Subcutaneous adipose tissue (tissue), 4 donors: Measurements from ENCODE around the gene LSAMP. TPM values are rescaled to one million over a fixed set of nuclear protein-coding genes. Genes with fewer than 3 reads are reported as not detected.

Experiments
- total RNA-seq, 4 donors: library from RNA; depleted of rRNA; stranded (reverse); fragments of >200 nt; gene quantifications; one replicate each; pipeline ENCODE4 v1.1.0, GENCODE V29; 2016
- TF ChIP-seq, protein P1 (sequence below): fragments of 450-650 bp; IDR thresholded peaks from one replicate; pipeline ENCODE4 v1.5.1; 2016; ENCODE audit warnings: low read depth, mild to moderate bottlenecking, control low read depth, antibody characterized with exemption, moderate library complexity

LSAMP gene
- total RNA-seq, 4 donors from 2014 or later = 0.38 to 1.7 (median 0.71) TPM

DNA sequence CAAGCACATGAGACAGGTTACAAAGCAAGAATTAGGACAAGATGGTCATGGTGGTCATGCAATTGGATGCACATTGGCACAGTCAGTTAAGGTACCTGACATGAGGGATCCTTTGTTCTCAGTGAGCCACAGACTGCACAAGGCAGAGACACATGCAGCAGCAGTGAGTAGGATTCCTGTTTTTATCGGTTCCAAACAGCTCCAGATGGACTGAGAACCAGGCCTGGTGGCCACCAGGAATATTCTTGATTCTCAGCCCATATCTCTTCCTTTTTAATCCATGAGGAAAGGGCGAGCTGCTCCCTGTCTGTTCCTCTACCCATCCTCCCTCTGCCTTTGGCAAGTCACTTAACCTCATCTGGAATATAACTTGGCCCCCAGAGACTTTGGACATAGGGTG is 411.2 kb downstream of the LSAMP start:
- TF ChIP-seq, protein P1, sequence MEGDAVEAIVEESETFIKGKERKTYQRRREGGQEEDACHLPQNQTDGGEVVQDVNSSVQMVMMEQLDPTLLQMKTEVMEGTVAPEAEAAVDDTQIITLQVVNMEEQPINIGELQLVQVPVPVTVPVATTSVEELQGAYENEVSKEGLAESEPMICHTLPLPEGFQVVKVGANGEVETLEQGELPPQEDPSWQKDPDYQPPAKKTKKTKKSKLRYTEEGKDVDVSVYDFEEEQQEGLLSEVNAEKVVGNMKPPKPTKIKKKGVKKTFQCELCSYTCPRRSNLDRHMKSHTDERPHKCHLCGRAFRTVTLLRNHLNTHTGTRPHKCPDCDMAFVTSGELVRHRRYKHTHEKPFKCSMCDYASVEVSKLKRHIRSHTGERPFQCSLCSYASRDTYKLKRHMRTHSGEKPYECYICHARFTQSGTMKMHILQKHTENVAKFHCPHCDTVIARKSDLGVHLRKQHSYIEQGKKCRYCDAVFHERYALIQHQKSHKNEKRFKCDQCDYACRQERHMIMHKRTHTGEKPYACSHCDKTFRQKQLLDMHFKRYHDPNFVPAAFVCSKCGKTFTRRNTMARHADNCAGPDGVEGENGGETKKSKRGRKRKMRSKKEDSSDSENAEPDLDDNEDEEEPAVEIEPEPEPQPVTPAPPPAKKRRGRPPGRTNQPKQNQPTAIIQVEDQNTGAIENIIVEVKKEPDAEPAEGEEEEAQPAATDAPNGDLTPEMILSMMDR = no peak

DNA sequence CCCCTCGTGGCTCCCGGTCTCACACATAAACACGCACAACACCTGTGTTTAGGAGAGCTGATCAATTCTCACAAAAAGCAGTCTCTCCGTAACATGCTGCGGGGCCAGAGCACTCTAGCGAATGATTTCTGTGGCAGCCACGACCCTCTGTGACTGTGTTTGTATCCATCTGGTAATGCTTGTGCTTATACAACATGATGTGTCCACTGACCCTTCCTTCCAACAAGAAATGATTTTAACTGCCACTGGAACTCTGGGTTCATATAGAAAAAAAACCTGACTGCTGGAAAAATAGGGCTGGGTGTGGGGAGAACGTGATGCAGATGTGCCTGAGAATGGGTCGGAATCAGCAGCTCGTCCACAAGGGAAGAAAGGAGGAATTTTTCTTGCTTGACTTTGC is 411.8 kb downstream of the LSAMP start:
- TF ChIP-seq, protein P1 = no peak

DNA sequence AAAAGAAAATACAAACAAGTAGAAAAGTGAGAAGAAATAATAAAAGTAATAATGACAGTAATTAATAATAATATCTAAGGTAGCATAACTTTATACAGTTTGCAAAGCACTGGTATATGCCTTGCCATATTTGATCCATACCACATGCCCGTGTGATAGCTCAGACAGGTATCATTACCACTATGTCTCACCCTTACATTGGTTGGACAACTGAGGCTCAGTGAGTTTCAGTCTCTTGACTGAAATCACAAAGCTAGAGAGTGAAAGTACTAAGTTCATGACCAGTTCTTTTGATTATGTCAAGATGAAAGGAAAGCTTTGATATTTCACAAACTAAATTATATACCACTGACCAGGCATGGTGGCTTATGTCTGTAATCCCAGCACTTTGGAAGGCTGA is 413.1 kb downstream of the LSAMP start:
- TF ChIP-seq, protein P1 = no peak

DNA sequence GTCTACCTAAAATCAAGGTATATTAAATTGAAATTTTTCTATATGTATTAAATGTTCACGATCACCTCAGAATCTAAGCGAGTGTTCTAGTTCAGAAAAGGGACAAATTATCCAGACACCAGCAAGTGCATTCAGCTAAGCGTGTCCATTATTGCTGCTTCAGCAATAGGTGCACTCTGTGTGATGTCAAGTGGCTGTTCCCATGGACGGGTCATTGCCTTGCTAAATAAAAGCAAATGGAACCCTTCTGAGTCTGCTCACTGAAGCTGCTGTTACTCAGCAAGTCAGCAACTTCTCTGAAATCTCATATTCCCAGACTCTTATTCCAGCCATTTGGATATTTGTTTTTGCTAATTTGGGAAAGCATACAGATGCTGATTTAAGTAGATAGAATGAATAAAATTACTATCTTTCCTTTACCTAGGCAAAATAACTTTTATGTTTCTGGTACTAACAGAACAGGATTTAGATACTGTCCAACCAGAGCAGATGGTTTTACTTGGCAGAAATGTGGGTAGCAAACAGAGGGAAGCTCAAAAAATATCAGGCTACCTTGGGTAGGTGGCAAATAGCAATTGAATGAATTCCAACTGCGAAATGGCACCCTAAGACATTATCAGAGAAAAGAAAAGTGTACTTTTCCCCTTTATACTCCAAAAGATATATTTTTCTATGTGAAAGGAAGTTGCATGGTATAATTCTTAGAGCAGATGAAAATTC is 415.0 kb downstream of the LSAMP start:
- TF ChIP-seq, protein P1 = no peak

DNA sequence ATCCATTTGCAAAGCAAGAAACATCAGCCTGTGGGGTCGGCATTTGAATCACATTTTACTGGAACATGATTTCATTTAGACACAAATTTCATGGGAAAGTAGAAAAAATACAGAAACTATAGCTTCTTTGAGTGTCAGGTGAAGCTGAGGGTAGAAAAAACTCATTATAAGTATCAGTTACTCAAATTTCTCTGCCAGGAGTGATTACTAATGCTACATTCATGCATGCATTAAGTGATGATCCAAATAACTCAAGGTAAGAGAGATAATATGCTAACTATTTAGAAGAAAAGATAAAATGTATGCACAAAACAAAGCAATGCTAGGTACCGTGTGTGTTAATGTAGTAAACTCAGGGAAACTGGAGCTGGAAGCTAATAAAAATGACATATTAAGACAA is 416.0 kb downstream of the LSAMP start:
- TF ChIP-seq, protein P1 = no peak

DNA sequence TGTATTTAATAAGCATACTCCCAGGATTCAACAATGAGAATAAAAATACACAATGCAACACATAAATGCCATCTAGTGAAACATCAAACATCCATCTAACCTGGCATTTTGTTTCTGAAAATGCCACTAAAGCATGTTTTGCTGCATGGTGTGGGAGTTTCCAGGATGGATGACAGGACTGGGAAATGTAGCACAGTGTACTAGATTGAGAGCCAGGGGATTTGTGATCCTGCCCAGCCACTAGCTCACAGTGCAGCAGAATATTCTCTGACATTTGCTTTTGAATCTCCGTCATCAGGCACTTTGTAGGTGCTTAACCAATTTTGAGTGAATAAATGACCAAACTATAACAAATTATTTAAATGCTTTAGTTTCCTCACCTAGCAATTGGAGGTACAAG is 417.1 kb downstream of the LSAMP start:
- TF ChIP-seq, protein P1 = no peak

DNA sequence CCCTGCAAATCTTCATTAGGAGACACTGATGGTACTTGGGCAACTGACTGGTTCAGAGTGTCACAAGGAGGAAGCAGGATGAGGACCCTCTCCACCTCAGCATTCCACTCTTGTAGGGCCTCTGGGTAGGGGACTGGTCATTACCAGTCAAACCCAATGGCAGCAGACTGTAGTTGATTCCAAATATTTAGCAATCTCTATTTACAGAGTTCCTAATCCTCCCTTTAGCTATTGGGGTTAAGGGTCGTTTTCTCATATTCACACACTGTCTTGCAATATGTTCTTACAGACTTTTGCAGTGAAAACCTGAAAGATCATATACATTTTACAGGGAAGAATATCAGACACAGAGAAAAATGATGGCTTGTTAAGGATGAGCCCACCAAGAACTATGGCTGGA is 424.3 kb downstream of the LSAMP start:
- TF ChIP-seq, protein P1 = no peak
